Measurements from ENCODE around the gene PLPP4. TPM values are rescaled to one million over a fixed set of nuclear protein-coding genes. Genes with fewer than 3 reads are reported as not detected.

Gene PLPP4
- total and polyA plus RNA-seq, 2 donors (not counting 3 experiments of a cell fraction or from before 2014, with no cell fraction given): 15.5 to 36.4 TPM

- Histone ChIP-seq H3K4me1 (ENCODE audit: control insufficient read depth, extremely low read depth, insufficient read depth, low read length) (no peaks in the 10 kb centered on the region), H3K79me2 (ENCODE audit: control insufficient read depth, insufficient read depth, low read length) (no peaks in the 10 kb centered on the region), H3K9me1 (replicated peaks; ENCODE audit: control insufficient read depth, extremely low read depth, insufficient read depth, low read length) (no peaks in the 10 kb centered on the region), H2AFZ (ENCODE audit: low read depth, low read length) (no peak overlapping the region), H3K4me3 (replicated peaks in 1 of 3; ENCODE audit: insufficient read depth in 1 of 3, low read depth in 1 of 3, low read length in 3 of 3) (no peak overlapping the region), H3K9ac (replicated peaks; ENCODE audit: extremely low read depth, insufficient read depth, low read length) (no peak overlapping the region), H4K20me1 (replicated peaks; ENCODE audit: control insufficient read depth, extremely low read depth, insufficient read depth, low read length) (no peaks in the 10 kb centered on the region), H3K27me3 (ENCODE audit: control insufficient read depth in 2 of 2, insufficient read depth in 2 of 2, low read length in 2 of 2) (no peaks in the 10 kb centered on the region), H3K9me3 (replicated peaks; ENCODE audit: control insufficient read depth, insufficient read depth, low read length) (no peaks in the 10 kb centered on the region), H3K4me2 (ENCODE audit: insufficient read depth, low read length) (no peak overlapping the region), H3K36me3 (ENCODE audit: control insufficient read depth in 2 of 2, extremely low read depth in 1 of 2, insufficient read depth in 2 of 2, low read length in 2 of 2) (no peaks in the 10 kb centered on the region), H3K27ac (ENCODE audit: insufficient read depth, low read depth, low read length) (no peak overlapping the region)
- dilution Hi-C loops (cut with MboI; ENCODE audit: extremely low pct_ligation_motif_present, low sequenced_read_pairs) (no loop called here), intact Hi-C loops (cut with micrococcal nuclease) (no loop called here)
- DNase-seq (ENCODE audit: low read depth, low spot score) (no peak), FAIRE-seq (no peak)
- no TSS peak for BruUV-seq (replicated peaks)
- CTCF ChIA-PET: interaction anchor here (1.2 to 2.2 kb wide), 3 partner anchors 14 to 164 kb away, joined by 3 to 6 read pairs (median 4); no protein-coding TSS in a partner anchor
- POLR2A ChIA-PET: no interaction called here
- TF ChIP-seq, protein P1, sequence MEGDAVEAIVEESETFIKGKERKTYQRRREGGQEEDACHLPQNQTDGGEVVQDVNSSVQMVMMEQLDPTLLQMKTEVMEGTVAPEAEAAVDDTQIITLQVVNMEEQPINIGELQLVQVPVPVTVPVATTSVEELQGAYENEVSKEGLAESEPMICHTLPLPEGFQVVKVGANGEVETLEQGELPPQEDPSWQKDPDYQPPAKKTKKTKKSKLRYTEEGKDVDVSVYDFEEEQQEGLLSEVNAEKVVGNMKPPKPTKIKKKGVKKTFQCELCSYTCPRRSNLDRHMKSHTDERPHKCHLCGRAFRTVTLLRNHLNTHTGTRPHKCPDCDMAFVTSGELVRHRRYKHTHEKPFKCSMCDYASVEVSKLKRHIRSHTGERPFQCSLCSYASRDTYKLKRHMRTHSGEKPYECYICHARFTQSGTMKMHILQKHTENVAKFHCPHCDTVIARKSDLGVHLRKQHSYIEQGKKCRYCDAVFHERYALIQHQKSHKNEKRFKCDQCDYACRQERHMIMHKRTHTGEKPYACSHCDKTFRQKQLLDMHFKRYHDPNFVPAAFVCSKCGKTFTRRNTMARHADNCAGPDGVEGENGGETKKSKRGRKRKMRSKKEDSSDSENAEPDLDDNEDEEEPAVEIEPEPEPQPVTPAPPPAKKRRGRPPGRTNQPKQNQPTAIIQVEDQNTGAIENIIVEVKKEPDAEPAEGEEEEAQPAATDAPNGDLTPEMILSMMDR (IDR thresholded peaks at IDR 0.05; ENCODE audit: extremely low read depth in 1 of 2, insufficient read depth in 1 of 2, low read depth in 1 of 2, low read length in 2 of 2): no peak
- TF ChIP-seq POLR2AphosphoS5 (IDR thresholded peaks at IDR 0.05; ENCODE audit: insufficient read depth, low read depth, low read length) (no peak), MYC (IDR thresholded peaks at IDR 0.05; ENCODE audit: low read depth, low read length) (no peak), FOS (IDR thresholded peaks at IDR 0.05; ENCODE audit: borderline replicate concordance, insufficient read depth, low read length) (no peak), JUN (IDR thresholded peaks at IDR 0.05; ENCODE audit: borderline replicate concordance, insufficient read depth, insufficient read length, low read depth) (no peak), MAX (IDR thresholded peaks at IDR 0.05; ENCODE audit: insufficient read depth, insufficient read length) (no peak), EZH2 (IDR thresholded peaks at IDR 0.05; ENCODE audit: borderline replicate concordance, low read depth, low read length, severe bottlenecking) (no peak), GATA2 (IDR thresholded peaks at IDR 0.05; ENCODE audit: insufficient read depth, insufficient read length, low read depth, low read length) (no peak)
Measured at GRCh38 chr10:120587061-120587460, 130.0 kb downstream of the PLPP4 start.
